ENCODE results near the gene FAM209A.

- TF ChIP-seq POLR2A (IDR thresholded peaks at IDR 0.05; ENCODE audit: low read depth, low read length) (no peak), TAF1 (IDR thresholded peaks at IDR 0.05; ENCODE audit: borderline replicate concordance, low read depth, low read length) (no peak), POLR2AphosphoS5 (IDR thresholded peaks at IDR 0.05; ENCODE audit: low read depth, low read length) (no peak)
Measured at GRCh38 chr20:56542489-56543030, 18.0 kb downstream of the FAM209A start.

All from GM12892 (cell line).